Activated B cell treated with CpG ODN at 0.5 μM for 24 hours (primary cell): ENCODE data around the gene KIF12. TPM values are rescaled to one million over a fixed set of nuclear protein-coding genes. Genes with fewer than 3 reads are reported as not detected.

Experiments
- ATAC-seq: fragments of 200-7000 bp; cut with Tn5 transposase; one replicate; pipeline ENCODE4 v1.10.0; 2021; ENCODE audit warnings: low read depth, mild to moderate bottlenecking, moderate library complexity
- CTCF ChIA-PET: fragments of 350-600 bp; sonication (Branson Sonifier 250); formaldehyde crosslinking; loops from one replicate; lab custom pipeline; 2021; ENCODE audit warnings: antibody characterized with exemption; lab: Charles Lee
- POLR2A ChIA-PET: fragments of 350-600 bp; sonication (Branson Sonifier 250); formaldehyde crosslinking; loops from one replicate; lab custom pipeline; 2021; ENCODE audit warnings: antibody characterized with exemption; lab: Charles Lee
- DNase-seq: peaks from one replicate; pipeline ENCODE4 v3.0.0; 2022
- H3K27ac Mint-ChIP-seq: one replicate; pipeline ENCODE4 v1.8.0; 2020; ENCODE audit warnings: mixed read lengths
- H3K27me3 Mint-ChIP-seq: one replicate; pipeline ENCODE4 v1.8.0; 2021; ENCODE audit warnings: mixed read lengths
- H3K36me3 Mint-ChIP-seq: one replicate; pipeline ENCODE4 v1.8.0; 2021; ENCODE audit warnings: low read depth, mixed read lengths
- H3K4me1 Mint-ChIP-seq: one replicate; pipeline ENCODE4 v1.8.0; 2021; ENCODE audit warnings: mixed read lengths
- H3K4me3 Mint-ChIP-seq: one replicate; pipeline ENCODE4 v1.8.0; 2020; ENCODE audit warnings: mild to moderate bottlenecking, mixed read lengths
- H3K9me3 Mint-ChIP-seq: one replicate; pipeline ENCODE4 v1.8.0; 2020; ENCODE audit warnings: mixed read lengths
- intact Hi-C: fragments of 100-400 bp; cut with micrococcal nuclease; formaldehyde crosslinking; loops from one replicate; pipeline ENCODE4 v1.15.1; 2024
- total RNA-seq: library from RNA; stranded (reverse); gene quantifications from 2 replicates; pipeline ENCODE4 v1.2.3, GENCODE V29; 2022
- TF ChIP-seq, protein P1 (sequence below): fragments of 200-600 bp; IDR thresholded peaks from one replicate; pipeline ENCODE4 v1.8.0; 2022; ENCODE audit warnings: antibody characterized with exemption, mild to moderate bottlenecking

Gene KIF12
- total RNA-seq, 1 donor from 2014 or later, result not detected

DNA sequence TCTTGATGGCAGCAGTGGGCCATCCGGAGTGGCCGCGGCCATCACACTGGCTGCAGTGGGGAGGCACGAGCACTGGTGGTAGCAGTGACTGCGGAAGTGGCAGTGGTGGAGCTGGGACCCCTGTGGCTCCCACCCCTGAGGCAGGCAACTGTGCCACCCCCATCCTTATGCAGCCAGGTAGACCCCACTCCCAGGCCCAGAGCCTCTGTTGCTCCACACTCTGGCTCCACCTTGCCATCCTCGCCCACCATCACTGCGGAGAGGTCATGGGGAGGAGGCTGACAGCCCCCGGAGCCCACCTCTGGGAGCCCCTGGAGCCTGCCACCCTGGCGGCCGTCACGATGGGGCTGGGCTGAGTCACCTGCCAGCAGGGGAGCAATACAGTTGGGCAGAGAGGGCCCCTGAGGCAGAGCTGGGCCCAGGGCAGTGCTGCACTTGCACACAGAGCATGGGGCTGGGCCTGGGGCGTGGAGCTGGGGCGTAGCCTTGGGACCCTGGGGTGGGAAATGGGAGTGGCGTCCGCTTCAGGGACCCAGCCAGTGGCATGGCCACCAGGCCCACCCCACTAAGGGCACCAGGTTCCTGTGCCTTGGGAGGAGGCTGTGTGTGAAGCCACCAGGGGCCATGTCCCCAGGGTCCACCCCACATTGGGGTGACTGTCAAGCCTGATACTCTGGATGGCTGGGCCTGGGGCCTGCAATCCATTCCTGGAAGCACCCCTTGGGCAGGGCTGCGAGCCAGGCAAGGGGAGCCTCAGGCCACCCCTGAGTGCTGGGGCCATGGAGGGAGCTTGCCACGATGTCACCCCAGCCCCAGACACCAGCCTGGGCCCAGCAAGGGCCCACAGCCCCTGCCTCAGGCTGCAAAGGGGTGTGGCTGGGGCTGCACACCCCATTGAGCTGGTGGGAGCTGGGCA lies 28.6 kb downstream of the KIF12 start:
- POLR2A ChIA-PET, result no interaction called here
- DNase-seq (no peak), ATAC-seq (no peak)
- CTCF ChIA-PET, result no interaction called here
- H3K27ac Mint-ChIP-seq, result no peak overlapping the region
- no peaks in the 10 kb centered on the region for H3K9me3 Mint-ChIP-seq
- TF ChIP-seq, protein P1, sequence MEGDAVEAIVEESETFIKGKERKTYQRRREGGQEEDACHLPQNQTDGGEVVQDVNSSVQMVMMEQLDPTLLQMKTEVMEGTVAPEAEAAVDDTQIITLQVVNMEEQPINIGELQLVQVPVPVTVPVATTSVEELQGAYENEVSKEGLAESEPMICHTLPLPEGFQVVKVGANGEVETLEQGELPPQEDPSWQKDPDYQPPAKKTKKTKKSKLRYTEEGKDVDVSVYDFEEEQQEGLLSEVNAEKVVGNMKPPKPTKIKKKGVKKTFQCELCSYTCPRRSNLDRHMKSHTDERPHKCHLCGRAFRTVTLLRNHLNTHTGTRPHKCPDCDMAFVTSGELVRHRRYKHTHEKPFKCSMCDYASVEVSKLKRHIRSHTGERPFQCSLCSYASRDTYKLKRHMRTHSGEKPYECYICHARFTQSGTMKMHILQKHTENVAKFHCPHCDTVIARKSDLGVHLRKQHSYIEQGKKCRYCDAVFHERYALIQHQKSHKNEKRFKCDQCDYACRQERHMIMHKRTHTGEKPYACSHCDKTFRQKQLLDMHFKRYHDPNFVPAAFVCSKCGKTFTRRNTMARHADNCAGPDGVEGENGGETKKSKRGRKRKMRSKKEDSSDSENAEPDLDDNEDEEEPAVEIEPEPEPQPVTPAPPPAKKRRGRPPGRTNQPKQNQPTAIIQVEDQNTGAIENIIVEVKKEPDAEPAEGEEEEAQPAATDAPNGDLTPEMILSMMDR, result no peak
- no peaks in the 10 kb centered on the region for H3K36me3 Mint-ChIP-seq
- no peak overlapping the region for H3K4me3 Mint-ChIP-seq
- intact Hi-C loops, result no loop called here
- no peaks in the 10 kb centered on the region for H3K4me1 Mint-ChIP-seq
- no peaks in the 10 kb centered on the region for H3K27me3 Mint-ChIP-seq

DNA sequence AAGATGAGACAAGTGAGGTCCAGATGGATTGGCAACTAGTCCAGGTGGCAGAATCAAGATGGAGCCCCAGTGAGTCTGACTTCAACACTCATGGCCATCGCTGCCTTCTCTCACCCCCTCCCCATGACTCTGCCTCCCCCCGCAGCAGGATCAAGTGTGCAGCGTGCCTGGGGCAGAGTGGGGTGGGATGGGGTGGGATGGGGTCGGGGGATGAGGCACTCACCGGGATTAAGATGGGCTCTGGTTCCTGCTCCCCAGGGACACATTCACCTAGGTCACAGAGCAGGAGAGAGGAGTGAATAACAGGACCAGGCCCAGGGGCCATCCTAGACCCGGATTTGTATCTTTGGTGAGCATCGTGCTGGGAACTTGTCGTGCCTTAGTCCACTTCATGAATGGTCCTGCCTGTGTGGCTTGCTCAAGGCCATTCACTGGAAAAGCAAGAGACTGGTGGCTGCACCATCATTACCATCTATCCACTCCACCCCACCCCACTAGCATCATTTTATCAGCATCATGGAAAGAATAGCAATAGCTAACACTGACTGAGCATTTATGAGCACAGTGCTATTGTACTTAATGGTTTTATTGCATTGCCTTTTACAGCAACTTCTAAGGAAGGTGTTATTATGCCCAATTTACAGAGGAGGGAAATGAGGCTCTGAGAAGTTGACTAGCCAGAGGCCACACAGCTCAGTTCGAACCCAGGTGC lies 29.5 kb downstream of the KIF12 start:
- ChIA-PET CTCF (no interaction called here), POLR2A (no interaction called here)
- no peak overlapping the region for H3K4me3 Mint-ChIP-seq
- no peaks in the 10 kb centered on the region for H3K4me1 Mint-ChIP-seq
- no peak for DNase-seq
- no peaks in the 10 kb centered on the region for H3K9me3 Mint-ChIP-seq
- no peak overlapping the region for H3K27ac Mint-ChIP-seq
- H3K36me3 Mint-ChIP-seq, result no peaks in the 10 kb centered on the region
- ATAC-seq, result no peak
- no peaks in the 10 kb centered on the region for H3K27me3 Mint-ChIP-seq
- intact Hi-C loops, result no loop called here
- TF ChIP-seq, protein P1, result no peak

DNA sequence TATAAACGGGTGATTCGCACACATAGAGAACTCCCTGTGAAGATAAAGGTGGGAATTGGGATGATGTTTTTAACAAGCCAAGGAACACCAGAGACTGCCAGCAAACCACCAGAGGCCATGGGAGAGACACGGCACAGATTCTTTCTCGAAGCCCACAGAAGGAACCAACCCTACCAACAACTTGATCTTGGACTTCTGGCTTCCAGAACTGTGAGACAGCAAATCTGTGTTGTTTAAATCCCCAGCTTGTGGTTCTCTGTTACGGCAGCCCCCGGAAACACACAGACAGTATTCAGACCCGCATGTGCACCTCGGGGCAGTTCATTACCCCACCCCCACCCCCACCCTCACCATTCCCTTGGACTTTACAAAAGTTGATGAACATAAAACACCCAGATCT lies 33.8 kb downstream of the KIF12 start:
- ATAC-seq (no peak), DNase-seq (no peak)
- Mint-ChIP-seq H3K4me3 (no peak overlapping the region), H3K27me3 (peaks cover 6% of the 10 kb centered on the region), H3K27ac (no peak overlapping the region), H3K4me1 (no peaks in the 10 kb centered on the region), H3K36me3 (no peaks in the 10 kb centered on the region), H3K9me3 (no peaks in the 10 kb centered on the region)
- CTCF ChIA-PET, result interaction anchor here (1.2 kb wide), 1 partner anchor 18 kb away, joined by 3 read pairs; no protein-coding TSS in a partner anchor
- POLR2A ChIA-PET, result no interaction called here
- TF ChIP-seq, protein P1, result no peak
- intact Hi-C loops, result no loop called here

DNA sequence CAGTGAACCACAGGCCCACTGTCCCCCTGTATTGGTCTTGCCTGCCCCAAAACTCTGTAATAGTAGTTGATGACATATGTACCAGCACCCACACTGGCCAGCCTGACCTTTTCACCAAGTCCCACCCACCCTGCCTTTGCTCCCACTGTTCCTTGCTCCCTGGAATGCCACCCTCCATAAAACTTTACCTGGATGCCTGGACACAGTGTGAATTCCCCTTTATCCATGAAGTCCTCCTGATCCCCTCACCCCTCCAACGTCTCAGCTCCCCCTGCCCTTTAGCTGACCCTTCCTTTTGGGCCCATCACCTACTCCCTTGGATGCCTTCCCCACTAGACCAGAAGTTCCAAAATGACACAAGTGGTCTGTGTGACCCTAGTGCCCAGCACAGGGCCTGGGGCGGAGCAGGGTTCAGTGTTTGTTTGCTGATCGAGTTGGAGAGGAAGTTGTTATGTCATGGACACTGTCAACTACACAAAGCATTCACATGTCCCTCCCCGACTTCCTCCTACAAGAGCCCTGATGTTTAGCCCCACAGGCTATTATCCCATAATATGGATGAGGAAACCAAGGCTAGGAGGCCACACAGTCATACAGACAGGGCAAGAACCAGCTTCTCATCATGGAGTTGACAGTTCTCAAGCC lies 37.1 kb downstream of the KIF12 start:
- ATAC-seq (no peak), DNase-seq (no peak)
- Mint-ChIP-seq H3K4me1 (peaks cover 5% of the 10 kb centered on the region), H3K36me3 (no peaks in the 10 kb centered on the region), H3K27me3 (peaks cover 12% of the 10 kb centered on the region), H3K9me3 (no peaks in the 10 kb centered on the region), H3K27ac (no peak overlapping the region), H3K4me3 (no peak overlapping the region)
- POLR2A ChIA-PET, result no interaction called here
- CTCF ChIA-PET, result no interaction called here
- TF ChIP-seq, protein P1, result no peak
- intact Hi-C loops, result no loop called here

DNA sequence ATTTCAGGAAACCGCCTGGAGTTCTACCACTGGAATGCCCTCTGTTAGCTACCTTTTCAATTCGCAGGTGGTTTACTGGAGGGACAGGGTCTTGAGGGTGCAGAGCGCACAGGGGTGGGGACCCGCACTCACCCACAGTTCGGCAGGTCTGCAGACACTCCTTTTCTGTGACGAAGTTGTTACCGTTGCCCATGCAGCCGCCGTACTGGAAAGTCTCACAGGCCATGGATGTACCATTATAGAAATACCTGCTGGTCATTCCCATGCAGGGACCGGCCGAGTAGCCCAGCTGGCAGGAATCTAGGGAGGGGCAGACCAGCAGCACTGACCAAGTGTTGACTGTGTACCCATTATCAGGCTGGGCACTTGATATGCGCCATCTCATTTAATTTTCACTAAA lies 37.8 kb downstream of the KIF12 start:
- CTCF ChIA-PET, result no interaction called here
- no peak for ATAC-seq

More for the DNA sequence above, 37.8 kb downstream of the KIF12 start:
- Mint-ChIP-seq H3K27ac (no peak overlapping the region), H3K36me3 (no peaks in the 10 kb centered on the region), H3K4me1 (peaks cover 7% of the 10 kb centered on the region), H3K9me3 (no peaks in the 10 kb centered on the region), H3K4me3 (no peak overlapping the region), H3K27me3 (peaks cover 17% of the 10 kb centered on the region)
- POLR2A ChIA-PET, result no interaction called here
- intact Hi-C loops, result no loop called here
- DNase-seq, result no peak
- TF ChIP-seq, protein P1, result no peak
